HG02759 (cell line): ENCODE measurements around the gene CUZD1.
A peak's percentile ranks its signal among the peaks of the same experiment; 100 is the strongest.
"Not testable (repeated sequence)": the region's sequence is repeated elsewhere in the genome, so short reads cannot be mapped to it uniquely, and the experiment has no call there.

Experiments
- ATAC-seq: cut with Tn5 transposase; IDR thresholded peaks from one replicate; pipeline ENCODE4 v1.9.1; 2021; ENCODE audit warnings: mild to moderate bottlenecking, moderate library complexity; ENCODE audit not compliant: unreplicated experiment

Gene CUZD1

GRCh38 chr10:122845783-122846332, at the start of gene CUZD1:
TSS of gene CUZD1 (minus strand) at chr10:122845857. CDS start at chr10:122845843, 14 bp downstream.
- no peak for ATAC-seq

GRCh38 chr10:122894261-122894944, 48.7 kb upstream of the CUZD1 start:
- no peak for ATAC-seq

GRCh38 chr10:122884166-122884565, 38.5 kb upstream of the CUZD1 start:
- no peak for ATAC-seq

GRCh38 chr10:122882766-122883165, 37.1 kb upstream of the CUZD1 start:
- no peak for ATAC-seq

GRCh38 chr10:122879339-122880273, 33.9 kb upstream of the CUZD1 start, which contains the start of gene FAM24B:
TSS of gene FAM24B (minus strand) at chr10:122879581. CDS start at chr10:122850515, 29,066 bp downstream.
- peak; percentile 84 for ATAC-seq

GRCh38 chr10:122878799-122879338, 33.2 kb upstream of the CUZD1 start:
- ATAC-seq = peak; percentile 21

- no peak for ATAC-seq
Observed at GRCh38 chr10:122877264-122877663, 31.6 kb upstream of the CUZD1 start.

- no peak for ATAC-seq
Observed at GRCh38 chr10:122876467-122876855, 30.8 kb upstream of the CUZD1 start.

- ATAC-seq = no peak
Observed at GRCh38 chr10:122875843-122876466, 30.3 kb upstream of the CUZD1 start.

- not testable (repeated sequence) for ATAC-seq
Observed at GRCh38 chr10:122871947-122872346, 26.3 kb upstream of the CUZD1 start.

- ATAC-seq = not testable (repeated sequence)
Observed at GRCh38 chr10:122868768-122869167, 23.1 kb upstream of the CUZD1 start.

- not testable (repeated sequence) for ATAC-seq
Observed at GRCh38 chr10:122866757-122867482, 21.3 kb upstream of the CUZD1 start.

GRCh38 chr10:122864901-122865300, 19.2 kb upstream of the CUZD1 start:
- ATAC-seq = no peak

- no peak for ATAC-seq
Observed at GRCh38 chr10:122864194-122864592, 18.5 kb upstream of the CUZD1 start.

- no peak for ATAC-seq
Observed at GRCh38 chr10:122863216-122864193, 17.8 kb upstream of the CUZD1 start.

GRCh38 chr10:122861711-122862161, 16.1 kb upstream of the CUZD1 start:
- no peak for ATAC-seq

- ATAC-seq = no peak
Observed at GRCh38 chr10:122859527-122859926, 13.9 kb upstream of the CUZD1 start.

- ATAC-seq = not testable (repeated sequence)
Observed at GRCh38 chr10:122858042-122858441, 12.4 kb upstream of the CUZD1 start.

- ATAC-seq = no peak
Observed at GRCh38 chr10:122856902-122857301, 11.2 kb upstream of the CUZD1 start.
